B cell (primary cell): Measurements from ENCODE around the gene FXR2.

Experiments
- CTCF ChIP-seq: fragments of 200-600 bp; IDR thresholded peaks from one replicate; pipeline ENCODE4 v1.8.0; 2022; ENCODE audit warnings: antibody characterized with exemption, mild to moderate bottlenecking
- EZH2 ChIP-seq: IDR thresholded peaks from 2 replicates; pipeline ENCODE4 v1.6.1; 2012; ENCODE audit warnings: borderline replicate concordance, low read depth, mild to moderate bottlenecking, moderate library complexity, low read length; ENCODE audit not compliant: insufficient read depth, poor library complexity, severe bottlenecking

GRCh38 chr17:7572588-7573323, 41.9 kb downstream of the FXR2 start:
- TF ChIP-seq CTCF (no peak), EZH2 (no peak)
